Testis (tissue), 2 donors: ENCODE data around the gene INF2.
"Not testable (repeated sequence)": the region's sequence is repeated elsewhere in the genome, so short reads cannot be mapped to it uniquely, and the experiment has no call there.

Experiments
- CTCF ChIP-seq, 3 experiments: fragments of 450-650 bp in 2 of 3; fragments of 200-600 bp in 1 of 3; sonication (generic) in 1 of 3; IDR thresholded peaks; one replicate each; pipeline ENCODE4 v1.5.1; 2016 to 2019; ENCODE audit warnings: antibody characterized with exemption in 3 of 3, mild to moderate bottlenecking in 2 of 3, moderate library complexity in 1 of 3
- POLR2A ChIP-seq: fragments of 450-650 bp; IDR thresholded peaks from one replicate; pipeline ENCODE4 v1.6.1; 2017; ENCODE audit warnings: antibody characterized with exemption, mild to moderate bottlenecking, moderate library complexity

GRCh38 chr14:104661528-104662157, 27.8 kb upstream of the INF2 start:
- TF ChIP-seq CTCF (IDR thresholded peaks at IDR 0.05); POLR2A: not testable (repeated sequence)
